GM21723 (cell line): ENCODE results near the gene ITPR2.
"Not testable (repeated sequence)": the region's sequence is repeated elsewhere in the genome, so short reads cannot be mapped to it uniquely, and the experiment has no call there.

ENCODE experiments used
- ATAC-seq: cut with Tn5 transposase; IDR thresholded peaks from one replicate; pipeline ENCODE4 v1.9.1; 2021; ENCODE audit warnings: mild to moderate bottlenecking, moderate library complexity; ENCODE audit not compliant: unreplicated experiment

ITPR2 gene

GRCh38 chr12:26331136-26331535, 501.9 kb downstream of the ITPR2 start:
- ATAC-seq = no peak

- peak; percentile 44 for ATAC-seq
Measured at GRCh38 chr12:26327975-26328644, 504.9 kb downstream of the ITPR2 start.

- ATAC-seq = no peak
Measured at GRCh38 chr12:26323673-26324072, 509.3 kb downstream of the ITPR2 start.

GRCh38 chr12:26319511-26319910, 513.5 kb downstream of the ITPR2 start:
- ATAC-seq = no peak

- peak; percentile 93 for ATAC-seq
Measured at GRCh38 chr12:26318661-26319068, 514.3 kb downstream of the ITPR2 start.

- ATAC-seq = peak; percentile 48
Measured at GRCh38 chr12:26317942-26318575, 514.9 kb downstream of the ITPR2 start.

GRCh38 chr12:26314103-26314502, 518.9 kb downstream of the ITPR2 start:
- ATAC-seq = not testable (repeated sequence)

GRCh38 chr12:26310489-26310888, 522.5 kb downstream of the ITPR2 start:
- ATAC-seq = not testable (repeated sequence)

- no peak for ATAC-seq
Measured at GRCh38 chr12:26309634-26310033, 523.4 kb downstream of the ITPR2 start.

GRCh38 chr12:26304273-26304672, 528.7 kb downstream of the ITPR2 start:
- ATAC-seq = no peak

GRCh38 chr12:26303418-26303817, 529.6 kb downstream of the ITPR2 start:
- no peak for ATAC-seq

GRCh38 chr12:26302776-26303175, 530.2 kb downstream of the ITPR2 start:
- no peak for ATAC-seq

- no peak for ATAC-seq
Measured at GRCh38 chr12:26299751-26300150, 533.2 kb downstream of the ITPR2 start.

- peak; percentile 100 for ATAC-seq
Measured at GRCh38 chr12:26298785-26299621, 534.0 kb downstream of the ITPR2 start.

- ATAC-seq = no peak
Measured at GRCh38 chr12:26297396-26298070, 535.5 kb downstream of the ITPR2 start.

GRCh38 chr12:26295001-26295400, 538.0 kb downstream of the ITPR2 start:
- no peak for ATAC-seq

GRCh38 chr12:26293612-26294011, 539.4 kb downstream of the ITPR2 start:
- ATAC-seq = no peak

- ATAC-seq = no peak
Measured at GRCh38 chr12:26292596-26292995, 540.4 kb downstream of the ITPR2 start.

- ATAC-seq = no peak
Measured at GRCh38 chr12:26290565-26290964, 542.4 kb downstream of the ITPR2 start.

GRCh38 chr12:26287671-26288381, 545.2 kb downstream of the ITPR2 start:
- ATAC-seq = no peak
